CD4-positive, alpha-beta T cell treated with Interleukin-6 at 100 ng/mL for 8 hours (primary cell): Measurements from ENCODE around the gene PAQR3.
A peak's percentile ranks its signal among the peaks of the same experiment; 100 is the strongest.
"Not testable (repeated sequence)": the region's sequence is repeated elsewhere in the genome, so short reads cannot be mapped to it uniquely, and the experiment has no call there.

Experiments
- DNase-seq: peaks from one replicate; pipeline ENCODE4 v3.0.0-alpha.2; 2020; ENCODE audit warnings: mixed read lengths, low spot score

The PAQR3 gene

DNA sequence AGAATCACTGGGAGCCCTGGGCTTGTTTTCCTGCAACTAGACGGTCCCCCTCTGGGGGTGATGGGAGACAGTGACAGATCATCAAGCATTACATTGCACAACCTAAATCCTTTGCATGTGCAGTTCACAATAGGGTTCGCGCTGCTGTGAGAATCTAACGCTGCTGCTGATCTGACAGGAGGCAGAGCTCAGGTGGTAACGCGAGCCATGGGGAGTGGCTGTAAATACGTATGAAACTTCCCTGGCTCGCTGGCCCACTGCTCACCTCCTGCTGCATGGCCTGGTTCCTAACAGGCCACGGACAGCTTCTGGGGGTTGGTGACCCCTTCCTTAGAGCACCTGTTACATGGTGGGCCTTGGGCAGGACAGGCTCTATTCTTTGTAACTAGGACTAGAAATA lies 10.4 kb downstream of the PAQR3 start:
- no peak for DNase-seq

GRCh38 chr4:78926826-78927225 lies 12.4 kb downstream of the PAQR3 start:
- DNase-seq = no peak

GRCh38 chr4:78923464-78924312 lies 15.6 kb downstream of the PAQR3 start:
- DNase-seq = no peak

DNA sequence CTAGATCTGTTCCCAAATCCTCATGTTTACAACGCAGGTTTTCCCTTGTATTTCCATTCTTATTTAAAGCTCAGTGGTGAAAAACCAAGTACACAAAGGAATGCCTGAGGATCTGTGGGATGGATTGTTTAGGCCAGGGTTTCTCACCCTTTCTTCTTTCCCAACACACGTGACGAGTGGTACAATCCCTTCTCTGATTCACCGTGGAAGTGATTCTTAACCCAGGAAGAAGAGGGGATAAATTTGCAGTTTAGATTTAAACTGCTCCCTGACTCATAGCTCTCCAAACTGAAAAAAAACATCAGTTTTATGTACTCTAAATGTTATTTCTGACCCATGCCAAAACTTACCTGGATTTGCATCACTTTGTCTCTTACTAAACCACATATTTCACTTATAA lies 17.0 kb downstream of the PAQR3 start:
- DNase-seq = no peak

GRCh38 chr4:78910612-78911011 lies 28.6 kb downstream of the PAQR3 start:
- no peak for DNase-seq

DNA sequence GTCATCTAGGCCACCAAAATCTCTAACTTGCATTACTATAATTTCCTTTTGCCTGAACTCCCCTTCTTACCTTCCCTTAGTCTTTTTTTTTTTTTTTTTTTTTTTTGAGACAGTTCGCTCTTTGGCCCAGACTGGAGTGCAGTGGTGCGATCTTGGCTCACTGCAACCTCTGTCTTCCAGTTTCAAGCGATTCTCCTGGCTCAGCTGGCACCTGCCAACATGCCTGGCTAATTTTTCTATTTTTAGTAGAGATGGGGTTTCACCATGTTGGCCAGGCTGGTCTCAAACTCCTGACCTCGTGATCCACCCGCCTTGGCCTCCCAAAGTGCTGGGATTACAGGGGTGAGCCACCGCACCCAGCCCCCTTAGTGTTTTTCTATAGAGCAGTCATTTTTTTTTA lies 30.3 kb downstream of the PAQR3 start:
- not testable (repeated sequence) for DNase-seq

GRCh38 chr4:78907638-78908037 lies 31.6 kb downstream of the PAQR3 start:
- no peak for DNase-seq

GRCh38 chr4:78904143-78904542 lies 35.1 kb downstream of the PAQR3 start:
- no peak for DNase-seq

DNA sequence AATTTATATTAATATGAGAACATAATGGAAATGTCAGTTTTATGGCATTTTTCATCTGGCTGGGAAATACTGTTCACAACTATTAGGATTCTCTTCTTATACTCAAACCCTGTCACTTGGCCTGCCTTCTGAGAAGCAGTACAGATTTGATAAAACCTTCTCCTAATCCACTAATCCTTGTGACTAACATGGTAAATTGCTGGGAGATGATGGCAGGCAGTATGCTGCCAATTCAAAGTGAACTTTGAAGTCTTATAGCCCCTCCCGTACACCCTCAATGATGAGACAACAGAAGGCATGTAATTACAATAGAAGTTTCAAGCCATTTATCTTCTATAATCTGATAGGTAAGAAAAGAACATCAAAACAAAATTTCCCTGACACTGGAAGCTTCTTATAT lies 36.9 kb downstream of the PAQR3 start:
- DNase-seq = no peak

GRCh38 chr4:78901882-78902281 lies 37.4 kb downstream of the PAQR3 start:
- DNase-seq = no peak

- DNase-seq = no peak
Measured at GRCh38 chr4:78899302-78899701, 39.9 kb downstream of the PAQR3 start.

DNA sequence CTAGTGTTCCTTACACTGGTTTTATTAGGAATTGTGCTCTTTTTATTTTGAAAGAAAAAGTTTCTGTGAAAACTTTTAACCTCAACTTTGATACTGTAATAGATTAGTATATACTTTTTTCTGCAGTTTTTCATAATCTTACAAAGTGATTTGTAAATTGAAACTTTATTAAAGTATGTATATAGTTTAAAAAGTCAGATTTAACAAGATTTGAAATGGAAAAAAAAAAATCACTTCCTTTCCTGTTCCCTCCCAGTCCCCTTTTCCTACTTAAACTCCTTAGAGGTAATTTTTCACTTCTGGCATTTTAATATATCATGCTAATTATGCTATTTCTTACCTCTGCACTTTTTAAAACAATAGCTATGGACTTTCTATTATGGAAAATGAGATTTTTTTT lies 49.3 kb downstream of the PAQR3 start:
- DNase-seq = no peak

DNA sequence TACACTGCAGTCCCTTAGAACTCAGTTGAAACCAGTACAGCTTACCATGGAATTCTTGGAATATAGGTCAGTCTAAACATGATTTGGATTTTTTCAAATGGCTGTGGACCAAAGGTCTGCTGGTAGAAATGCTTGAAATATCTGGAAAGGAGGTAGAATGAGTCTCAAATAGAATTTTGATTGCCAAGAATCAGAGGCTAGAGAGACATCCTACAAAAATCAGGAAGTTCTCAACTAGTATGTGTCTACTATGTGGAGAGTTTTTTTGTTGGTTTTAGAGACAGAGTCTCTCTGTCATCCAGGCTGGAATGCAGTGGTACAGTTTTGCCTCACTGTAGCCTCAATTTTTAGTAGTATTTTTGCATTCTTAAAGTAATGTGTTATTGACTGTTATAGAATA lies 53.6 kb downstream of the PAQR3 start:
- no peak for DNase-seq

DNA sequence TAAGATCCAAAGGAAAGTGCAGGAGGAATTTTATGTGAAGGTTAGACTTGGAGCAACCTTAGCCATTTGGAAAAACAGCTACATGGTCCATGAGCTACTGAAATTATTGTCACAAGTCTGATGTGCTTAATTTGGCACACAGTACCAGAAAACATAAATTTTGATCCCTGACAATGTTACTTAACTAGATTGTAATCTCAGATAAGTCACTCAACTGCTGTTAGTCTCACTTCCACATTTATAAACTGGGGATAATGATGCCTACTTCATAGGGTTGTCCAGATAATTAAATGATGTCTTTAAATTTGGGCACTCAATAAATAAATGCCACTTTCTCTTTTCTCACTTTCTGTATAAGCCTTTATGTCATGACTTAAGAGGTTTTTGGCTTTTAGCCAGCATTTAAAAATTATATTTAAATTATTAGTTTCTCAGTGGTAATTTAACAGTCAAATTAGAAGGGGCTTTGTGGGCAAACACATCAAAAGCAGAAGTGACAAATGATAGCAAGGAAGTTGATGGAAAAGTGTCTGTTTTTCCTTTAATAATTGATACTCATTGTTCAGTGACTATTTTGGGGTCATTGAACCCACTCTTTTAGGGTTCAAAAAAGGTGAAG lies 58.3 kb downstream of the PAQR3 start:
- DNase-seq = no peak

GRCh38 chr4:78878031-78878430 lies 61.2 kb downstream of the PAQR3 start:
- no peak for DNase-seq

GRCh38 chr4:78876568-78877320 lies 62.5 kb downstream of the PAQR3 start:
- DNase-seq = no peak

GRCh38 chr4:78870056-78870455 lies 69.2 kb downstream of the PAQR3 start:
- DNase-seq = no peak

- DNase-seq = not testable (repeated sequence)
Measured at GRCh38 chr4:78868712-78869111, 70.5 kb downstream of the PAQR3 start.

DNA sequence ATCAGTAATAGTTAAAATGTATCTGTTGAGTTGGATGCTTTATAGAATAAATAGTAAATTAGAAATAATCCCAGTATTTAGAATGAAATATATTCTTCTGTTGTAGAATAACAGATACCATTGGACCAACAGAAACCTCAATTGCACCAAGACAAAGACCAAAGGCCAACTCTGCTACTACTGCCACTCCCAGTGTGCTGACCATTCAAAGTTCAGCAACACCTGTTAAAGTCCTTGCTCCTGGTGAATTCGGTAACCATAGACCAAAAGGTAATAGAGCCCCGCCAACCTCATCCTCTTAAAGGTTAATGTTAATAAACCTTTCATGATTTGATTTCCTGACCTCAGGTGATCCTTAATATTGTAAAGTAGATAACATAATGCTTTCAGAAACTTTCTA lies 73.8 kb downstream of the PAQR3 start:
- DNase-seq = no peak

DNA sequence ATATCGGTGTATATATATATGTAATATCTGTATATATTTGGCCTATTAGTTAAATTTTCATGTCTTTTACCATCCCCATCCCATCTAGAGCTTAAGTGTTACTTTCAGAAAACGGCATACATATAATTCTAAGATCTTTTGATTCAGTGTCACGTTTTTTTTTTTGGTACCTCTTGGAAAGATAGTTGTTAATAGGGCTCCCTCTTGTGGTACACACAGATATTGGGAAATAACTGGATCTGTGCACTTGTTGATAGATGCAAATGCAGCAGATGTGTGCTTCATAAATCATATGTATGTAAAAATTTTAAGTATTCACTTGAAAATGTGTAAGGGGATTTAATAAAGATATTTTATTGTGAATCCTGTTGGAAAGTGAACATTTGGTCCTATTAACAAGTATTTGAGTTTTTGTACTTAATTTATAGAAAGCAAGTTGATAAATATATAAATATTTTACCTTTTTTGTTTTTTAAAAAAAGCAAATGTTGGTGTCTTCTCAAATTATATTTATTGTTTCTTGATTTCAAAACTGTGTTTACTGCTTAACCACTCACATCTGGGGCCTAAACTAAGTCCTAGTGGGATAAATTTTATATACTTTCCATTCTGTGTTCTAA lies 74.7 kb downstream of the PAQR3 start:
- peak; percentile 66 for DNase-seq

GRCh38 chr4:78863991-78864390 lies 75.2 kb downstream of the PAQR3 start:
- DNase-seq = no peak

DNA sequence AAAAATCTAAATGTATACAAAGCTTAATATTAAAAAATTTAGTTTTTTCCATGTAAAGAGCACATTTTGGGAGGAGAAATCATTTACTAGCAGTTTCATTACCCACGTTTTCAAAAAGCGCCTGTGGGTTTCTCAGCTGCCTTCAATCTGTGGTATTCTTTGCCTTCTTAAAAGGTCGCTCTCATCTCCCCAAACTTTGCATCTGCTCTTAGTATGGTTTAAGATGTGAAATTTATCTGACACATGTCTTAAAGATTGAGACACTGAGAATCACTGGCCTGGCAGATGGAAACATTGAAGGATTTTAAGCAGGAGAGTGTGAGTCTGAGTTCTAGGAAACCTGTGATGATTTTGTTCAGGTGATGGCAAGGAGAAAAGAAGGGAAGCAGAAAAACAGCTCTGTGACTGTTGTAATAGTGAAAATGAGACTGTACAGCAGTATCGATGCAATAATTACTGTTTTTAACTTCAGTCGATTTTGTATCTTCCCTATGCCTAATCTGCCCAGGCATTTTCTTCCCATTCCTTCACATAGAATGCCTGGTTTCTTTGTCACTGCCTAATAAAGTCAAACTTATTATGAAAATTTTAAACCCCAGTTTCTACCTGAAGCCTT lies 75.9 kb downstream of the PAQR3 start:
- no peak for DNase-seq
